Pons (tissue), 1 donor: ENCODE results near the gene ERRFI1.
"Not testable (repeated sequence)": the region's sequence is repeated elsewhere in the genome, so short reads cannot be mapped to it uniquely, and the experiment has no call there.

Experiments
- DNase-seq: peaks from one replicate; pipeline ENCODE4 v3.0.0-alpha.2; 2016; ENCODE audit warnings: low spot score

ERRFI1 gene

GRCh38 chr1:7967651-7968050 is 58.5 kb downstream of the ERRFI1 start:
- DNase-seq, result no peak

- no peak for DNase-seq
Observed at GRCh38 chr1:7967196-7967595, 58.9 kb downstream of the ERRFI1 start.

GRCh38 chr1:7964476-7964875 is 61.6 kb downstream of the ERRFI1 start:
- DNase-seq, result no peak

GRCh38 chr1:7963841-7964240 is 62.3 kb downstream of the ERRFI1 start:
- DNase-seq, result not testable (repeated sequence)

- DNase-seq, result not testable (repeated sequence)
Observed at GRCh38 chr1:7963378-7963730, 62.8 kb downstream of the ERRFI1 start.

GRCh38 chr1:7962636-7963377 is 63.3 kb downstream of the ERRFI1 start:
- DNase-seq, result no peak

- no peak for DNase-seq
Observed at GRCh38 chr1:7962014-7962335, 64.1 kb downstream of the ERRFI1 start.
